Neural cell (in vitro differentiated cells): ENCODE results near the gene ERC2.

Experiments
- EP300 ChIP-seq: fragments of 450-650 bp; conservative IDR thresholded peaks from 2 replicates; pipeline ENCODE4 v1.6.1; 2014; ENCODE audit warnings: antibody characterized with exemption, mild to moderate bottlenecking, moderate library complexity; ENCODE audit not compliant: poor library complexity, severe bottlenecking
- EZH2 ChIP-seq: fragments of 200-600, 300-800 bp; shearing (Covaris generic), sonication (generic); IDR thresholded peaks from 2 replicates; pipeline ENCODE4 v1.6.1; 2014; ENCODE audit warnings: antibody characterized with exemption, low read length, borderline replicate concordance, mild to moderate bottlenecking; ENCODE audit not compliant: insufficient read depth, poor library complexity, severe bottlenecking
- SMC3 ChIP-seq: fragments of 450-650 bp; conservative IDR thresholded peaks from 2 replicates; pipeline ENCODE4 v1.6.1; 2014; ENCODE audit warnings: antibody characterized with exemption, mild to moderate bottlenecking, moderate library complexity; ENCODE audit not compliant: poor library complexity
- TAF1 ChIP-seq: IDR thresholded peaks from 2 replicates; pipeline ENCODE4 v1.6.1; 2012; ENCODE audit warnings: low read depth
- TF ChIP-seq, protein P1 (sequence below): fragments of 450-650 bp; IDR thresholded peaks from 2 replicates; pipeline ENCODE4 v1.5.1; 2014; ENCODE audit warnings: antibody characterized with exemption, mild to moderate bottlenecking, moderate library complexity; ENCODE audit not compliant: poor library complexity, severe bottlenecking
- TF ChIP-seq, protein P2 (sequence below): IDR thresholded peaks from 2 replicates; pipeline ENCODE4 v1.6.1; 2012; ENCODE audit warnings: borderline replicate concordance

DNA sequence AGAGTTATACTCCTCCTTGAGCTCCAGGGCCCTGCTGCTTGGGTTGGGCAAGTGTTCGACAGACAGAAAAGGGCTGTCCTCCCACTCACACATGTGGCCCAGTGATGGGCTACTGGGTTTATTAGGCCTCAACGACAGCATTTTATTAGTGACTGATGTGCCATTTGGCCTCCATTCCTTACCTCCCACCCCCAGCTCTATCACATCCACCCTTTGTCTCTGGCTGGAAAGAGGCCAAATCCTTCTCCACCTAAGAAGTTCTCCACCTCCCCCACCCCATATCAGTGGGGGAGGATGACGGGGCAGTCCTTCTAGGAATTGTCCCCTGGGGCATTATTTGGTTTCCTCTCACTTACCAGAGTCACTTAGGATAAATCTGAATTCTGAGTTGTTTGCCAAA lies 924.0 kb downstream of the ERC2 start:
- TF ChIP-seq, protein P1, sequence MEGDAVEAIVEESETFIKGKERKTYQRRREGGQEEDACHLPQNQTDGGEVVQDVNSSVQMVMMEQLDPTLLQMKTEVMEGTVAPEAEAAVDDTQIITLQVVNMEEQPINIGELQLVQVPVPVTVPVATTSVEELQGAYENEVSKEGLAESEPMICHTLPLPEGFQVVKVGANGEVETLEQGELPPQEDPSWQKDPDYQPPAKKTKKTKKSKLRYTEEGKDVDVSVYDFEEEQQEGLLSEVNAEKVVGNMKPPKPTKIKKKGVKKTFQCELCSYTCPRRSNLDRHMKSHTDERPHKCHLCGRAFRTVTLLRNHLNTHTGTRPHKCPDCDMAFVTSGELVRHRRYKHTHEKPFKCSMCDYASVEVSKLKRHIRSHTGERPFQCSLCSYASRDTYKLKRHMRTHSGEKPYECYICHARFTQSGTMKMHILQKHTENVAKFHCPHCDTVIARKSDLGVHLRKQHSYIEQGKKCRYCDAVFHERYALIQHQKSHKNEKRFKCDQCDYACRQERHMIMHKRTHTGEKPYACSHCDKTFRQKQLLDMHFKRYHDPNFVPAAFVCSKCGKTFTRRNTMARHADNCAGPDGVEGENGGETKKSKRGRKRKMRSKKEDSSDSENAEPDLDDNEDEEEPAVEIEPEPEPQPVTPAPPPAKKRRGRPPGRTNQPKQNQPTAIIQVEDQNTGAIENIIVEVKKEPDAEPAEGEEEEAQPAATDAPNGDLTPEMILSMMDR: no peak
- TF ChIP-seq SMC3 (no peak), EZH2 (no peak), TAF1 (no peak), EP300 (no peak)
- TF ChIP-seq, protein P2, sequence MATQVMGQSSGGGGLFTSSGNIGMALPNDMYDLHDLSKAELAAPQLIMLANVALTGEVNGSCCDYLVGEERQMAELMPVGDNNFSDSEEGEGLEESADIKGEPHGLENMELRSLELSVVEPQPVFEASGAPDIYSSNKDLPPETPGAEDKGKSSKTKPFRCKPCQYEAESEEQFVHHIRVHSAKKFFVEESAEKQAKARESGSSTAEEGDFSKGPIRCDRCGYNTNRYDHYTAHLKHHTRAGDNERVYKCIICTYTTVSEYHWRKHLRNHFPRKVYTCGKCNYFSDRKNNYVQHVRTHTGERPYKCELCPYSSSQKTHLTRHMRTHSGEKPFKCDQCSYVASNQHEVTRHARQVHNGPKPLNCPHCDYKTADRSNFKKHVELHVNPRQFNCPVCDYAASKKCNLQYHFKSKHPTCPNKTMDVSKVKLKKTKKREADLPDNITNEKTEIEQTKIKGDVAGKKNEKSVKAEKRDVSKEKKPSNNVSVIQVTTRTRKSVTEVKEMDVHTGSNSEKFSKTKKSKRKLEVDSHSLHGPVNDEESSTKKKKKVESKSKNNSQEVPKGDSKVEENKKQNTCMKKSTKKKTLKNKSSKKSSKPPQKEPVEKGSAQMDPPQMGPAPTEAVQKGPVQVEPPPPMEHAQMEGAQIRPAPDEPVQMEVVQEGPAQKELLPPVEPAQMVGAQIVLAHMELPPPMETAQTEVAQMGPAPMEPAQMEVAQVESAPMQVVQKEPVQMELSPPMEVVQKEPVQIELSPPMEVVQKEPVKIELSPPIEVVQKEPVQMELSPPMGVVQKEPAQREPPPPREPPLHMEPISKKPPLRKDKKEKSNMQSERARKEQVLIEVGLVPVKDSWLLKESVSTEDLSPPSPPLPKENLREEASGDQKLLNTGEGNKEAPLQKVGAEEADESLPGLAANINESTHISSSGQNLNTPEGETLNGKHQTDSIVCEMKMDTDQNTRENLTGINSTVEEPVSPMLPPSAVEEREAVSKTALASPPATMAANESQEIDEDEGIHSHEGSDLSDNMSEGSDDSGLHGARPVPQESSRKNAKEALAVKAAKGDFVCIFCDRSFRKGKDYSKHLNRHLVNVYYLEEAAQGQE: no peak
